Measurements from ENCODE around the gene MPP4.

DNA sequence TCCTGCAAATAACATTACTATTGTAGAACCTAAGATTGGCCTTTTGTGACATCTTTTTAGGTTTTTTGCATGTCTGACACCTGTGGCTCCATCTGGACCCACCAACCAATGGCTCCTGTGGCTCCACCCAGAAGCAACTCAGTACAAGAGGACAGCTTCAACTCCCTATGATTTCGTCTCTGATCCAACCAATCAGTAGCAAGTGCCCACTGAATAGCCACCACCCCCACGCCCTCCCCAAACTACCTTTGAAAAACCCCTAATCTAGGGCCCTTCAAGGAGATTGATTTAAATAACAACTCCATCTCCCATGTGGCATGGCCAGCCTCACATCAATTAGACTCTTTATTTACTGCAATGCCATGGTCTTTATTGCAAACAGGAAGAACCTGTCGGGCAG is 23.6 kb downstream of the MPP4 start:
- TF ChIP-seq, protein P1, sequence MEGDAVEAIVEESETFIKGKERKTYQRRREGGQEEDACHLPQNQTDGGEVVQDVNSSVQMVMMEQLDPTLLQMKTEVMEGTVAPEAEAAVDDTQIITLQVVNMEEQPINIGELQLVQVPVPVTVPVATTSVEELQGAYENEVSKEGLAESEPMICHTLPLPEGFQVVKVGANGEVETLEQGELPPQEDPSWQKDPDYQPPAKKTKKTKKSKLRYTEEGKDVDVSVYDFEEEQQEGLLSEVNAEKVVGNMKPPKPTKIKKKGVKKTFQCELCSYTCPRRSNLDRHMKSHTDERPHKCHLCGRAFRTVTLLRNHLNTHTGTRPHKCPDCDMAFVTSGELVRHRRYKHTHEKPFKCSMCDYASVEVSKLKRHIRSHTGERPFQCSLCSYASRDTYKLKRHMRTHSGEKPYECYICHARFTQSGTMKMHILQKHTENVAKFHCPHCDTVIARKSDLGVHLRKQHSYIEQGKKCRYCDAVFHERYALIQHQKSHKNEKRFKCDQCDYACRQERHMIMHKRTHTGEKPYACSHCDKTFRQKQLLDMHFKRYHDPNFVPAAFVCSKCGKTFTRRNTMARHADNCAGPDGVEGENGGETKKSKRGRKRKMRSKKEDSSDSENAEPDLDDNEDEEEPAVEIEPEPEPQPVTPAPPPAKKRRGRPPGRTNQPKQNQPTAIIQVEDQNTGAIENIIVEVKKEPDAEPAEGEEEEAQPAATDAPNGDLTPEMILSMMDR (IDR thresholded peaks at IDR 0.05; ENCODE audit: insufficient read depth, low read depth, low read length): no peak
- no peak for TF ChIP-seq EZH2 (IDR thresholded peaks at IDR 0.05; ENCODE audit: insufficient read depth, low read length)

All from astrocyte (in vitro differentiated cells and primary cell).